HEK293 (cell line): Measurements from ENCODE around the gene FMO1.
"Not testable (repeated sequence)": the region's sequence is repeated elsewhere in the genome, so short reads cannot be mapped to it uniquely, and the experiment has no call there.

Source experiments
- CTCF ChIA-PET: fragments of 350-600 bp; formaldehyde crosslinking; extraction: SDS; loops from one replicate; lab custom pipeline; 2021; ENCODE audit warnings: antibody characterized with exemption; lab: Yijun Ruan, JAX
- POLR2A ChIA-PET: fragments of 300-600 bp; formaldehyde crosslinking; extraction: SDS; loops from one replicate; lab custom pipeline; 2020; ENCODE audit warnings: antibody characterized with exemption, inconsistent platforms; lab: Yijun Ruan, JAX
- H3K27ac ChIP-seq: fragments of 200-500 bp; sonication (Bioruptor generic); 2 replicates; pipeline ENCODE4 v1.5.1; 2014; ENCODE audit warnings: low read depth, low read length, control low read depth, inconsistent platforms; ENCODE audit errors: extremely low read depth
- H3K36me3 ChIP-seq, 2 experiments: fragments of 200-500 bp in 1 of 2; sonication (Bioruptor generic) in 1 of 2; 1 replicate in 1 of 2; 2 replicates in 1 of 2; pipeline ENCODE4 v1.5.1; 2014 to 2017; ENCODE audit warnings: inconsistent platforms in 2 of 2, low read length in 2 of 2; ENCODE audit not compliant: control insufficient read depth in 2 of 2, insufficient read depth in 1 of 2
- H3K4me1 ChIP-seq: fragments of 200-500 bp; sonication (Bioruptor generic); 2 replicates; pipeline ENCODE4 v1.5.1; 2014; ENCODE audit warnings: mild to moderate bottlenecking, low read length, inconsistent platforms; ENCODE audit not compliant: control insufficient read depth, insufficient read depth
- H3K4me3 ChIP-seq: 2 replicates; pipeline ENCODE4 v1.5.1; 2011; ENCODE audit warnings: low read depth, mild to moderate bottlenecking, control low read depth, low read length, moderate library complexity
- H3K9me3 ChIP-seq: fragments of 200-500 bp; sonication (Bioruptor generic); 2 replicates; pipeline ENCODE4 v1.5.1; 2014; ENCODE audit warnings: low read depth, low read length, inconsistent platforms; ENCODE audit not compliant: control insufficient read depth, insufficient read depth
- BCL11A ChIP-seq: fragments of 450-650 bp; formaldehyde crosslinking; IDR thresholded peaks from 2 replicates; pipeline ENCODE4 v1.5.1; 2016; ENCODE audit warnings: low read depth, missing biosample characterization, missing genetic modification characterization
- BCL11B ChIP-seq: fragments of 450-650 bp; formaldehyde crosslinking; IDR thresholded peaks from 2 replicates; pipeline ENCODE4 v1.5.1; 2016; ENCODE audit warnings: low read depth, missing biosample characterization, missing genetic modification characterization
- IKZF3 ChIP-seq: fragments of 450-650 bp; IDR thresholded peaks from 2 replicates; pipeline ENCODE4 v1.5.0; 2018; ENCODE audit warnings: missing biosample characterization, mild to moderate bottlenecking, missing genetic modification characterization, moderate library complexity
- KLF9 ChIP-seq: fragments of 450-650 bp; formaldehyde crosslinking; IDR thresholded peaks from 2 replicates; pipeline ENCODE4 v1.5.1; 2016; ENCODE audit warnings: missing biosample characterization, missing genetic modification characterization, low read depth
- OVOL3 ChIP-seq: fragments of 450-650 bp; formaldehyde crosslinking; IDR thresholded peaks from 2 replicates; pipeline ENCODE4 v1.5.1; 2016; ENCODE audit warnings: missing biosample characterization, missing genetic modification characterization
- SCRT1 ChIP-seq: fragments of 450-650 bp; formaldehyde crosslinking; IDR thresholded peaks from 2 replicates; pipeline ENCODE4 v1.5.1; 2016; ENCODE audit warnings: missing biosample characterization, missing genetic modification characterization, borderline replicate concordance
- TRIM28 ChIP-seq: IDR thresholded peaks from 2 replicates; pipeline ENCODE4 v1.6.1; 2011; ENCODE audit warnings: low read length, control low read depth, borderline replicate concordance
- ZIC2 ChIP-seq: fragments of 450-650 bp; formaldehyde crosslinking; IDR thresholded peaks from 2 replicates; pipeline ENCODE4 v1.5.1; 2016; ENCODE audit warnings: missing biosample characterization, missing genetic modification characterization
- ZNF138 ChIP-seq: fragments of 450-650 bp; formaldehyde crosslinking; IDR thresholded peaks from 2 replicates; pipeline ENCODE4 v1.5.1; 2016; ENCODE audit warnings: missing biosample characterization, missing genetic modification characterization, borderline replicate concordance
- ZNF175 ChIP-seq: fragments of 450-650 bp; formaldehyde crosslinking; IDR thresholded peaks from 2 replicates; pipeline ENCODE4 v1.5.1; 2016; ENCODE audit warnings: missing biosample characterization, missing genetic modification characterization
- ZNF221 ChIP-seq: fragments of 450-650 bp; formaldehyde crosslinking; IDR thresholded peaks from 2 replicates; pipeline ENCODE4 v1.5.1; 2017; ENCODE audit warnings: missing biosample characterization, missing genetic modification characterization, borderline replicate concordance
- ZNF274 ChIP-seq, 2 experiments: fragments of 200-500 bp in 1 of 2; fragments of 450-650 bp in 1 of 2; sonication (Bioruptor generic) in 1 of 2; formaldehyde crosslinking in 1 of 2; IDR thresholded peaks; 2 replicates each; pipeline versions ENCODE4 v1.5.1 to v1.6.1; 2014 to 2016; ENCODE audit warnings: borderline replicate concordance in 1 of 2, inconsistent platforms in 1 of 2, low read length in 1 of 2, missing biosample characterization in 1 of 2, missing genetic modification characterization in 1 of 2
- ZNF416 ChIP-seq: fragments of 450-650 bp; formaldehyde crosslinking; IDR thresholded peaks from 2 replicates; pipeline ENCODE4 v1.5.1; 2016; ENCODE audit warnings: missing biosample characterization, missing genetic modification characterization
- ZNF629 ChIP-seq: fragments of 450-650 bp; formaldehyde crosslinking; IDR thresholded peaks from 2 replicates; pipeline ENCODE4 v1.5.1; 2017; ENCODE audit warnings: missing biosample characterization, missing genetic modification characterization
- ZNF654 ChIP-seq: fragments of 450-650 bp; formaldehyde crosslinking; IDR thresholded peaks from 2 replicates; pipeline ENCODE4 v1.5.1; 2016; ENCODE audit warnings: low read depth, missing biosample characterization, missing genetic modification characterization
- ZNF658 ChIP-seq: fragments of 450-650 bp; formaldehyde crosslinking; IDR thresholded peaks from 2 replicates; pipeline ENCODE4; 2016; ENCODE audit warnings: missing biosample characterization, missing genetic modification characterization
- ZNF677 ChIP-seq: fragments of 450-650 bp; IDR thresholded peaks from 2 replicates; pipeline ENCODE4 v1.5.0; 2018; ENCODE audit warnings: missing biosample characterization, mild to moderate bottlenecking, missing genetic modification characterization, moderate library complexity
- ZNF692 ChIP-seq: fragments of 450-650 bp; formaldehyde crosslinking; IDR thresholded peaks from 2 replicates; pipeline ENCODE4 v1.5.1; 2016; ENCODE audit warnings: missing biosample characterization, missing genetic modification characterization
- ZNF830 ChIP-seq: fragments of 450-650 bp; IDR thresholded peaks from 2 replicates; pipeline ENCODE4 v1.5.0; 2018; ENCODE audit warnings: missing biosample characterization, missing genetic modification characterization, low read depth, mild to moderate bottlenecking, moderate library complexity
- TF ChIP-seq, protein P1 (sequence below): fragments of 450-650 bp; formaldehyde crosslinking; IDR thresholded peaks from 2 replicates; pipeline ENCODE4 v1.5.1; 2016; ENCODE audit warnings: missing biosample characterization, missing genetic modification characterization
- TF ChIP-seq, protein P2 (sequence below): fragments of 450-650 bp; formaldehyde crosslinking; IDR thresholded peaks from 2 replicates; pipeline ENCODE4 v1.5.1; 2017; ENCODE audit warnings: missing biosample characterization, missing genetic modification characterization

Gene FMO1

DNA sequence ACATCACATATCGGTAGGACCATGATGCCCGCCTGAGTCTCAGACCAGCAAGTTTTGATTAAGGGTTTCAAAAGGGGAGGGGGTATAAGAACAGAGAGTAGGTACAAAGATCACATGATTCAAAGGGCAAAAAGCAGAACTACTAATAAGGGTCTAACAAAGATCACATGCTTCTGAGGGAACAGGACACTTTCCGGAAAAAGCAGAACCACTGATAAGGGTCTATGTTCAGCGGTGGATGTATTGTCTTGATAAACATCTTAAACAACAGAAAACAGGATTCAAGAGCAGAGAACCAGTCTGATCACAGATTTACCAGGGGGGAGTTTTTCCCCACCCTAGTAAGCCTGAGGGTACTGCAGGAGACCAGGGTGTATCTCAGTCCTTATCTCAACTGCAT lies 12.1 kb upstream of the FMO1 start:
- H3K36me3 ChIP-seq, POLR2A ChIA-PET, H3K4me1 ChIP-seq, H3K9me3 ChIP-seq, H3K4me3 ChIP-seq, H3K27ac ChIP-seq: not testable (repeated sequence)
- CTCF ChIA-PET, result interaction anchor here (1.0 to 2.6 kb wide), 2 partner anchors 10 to 269 kb away, joined by 3 to 11 read pairs; no protein-coding TSS in a partner anchor

DNA sequence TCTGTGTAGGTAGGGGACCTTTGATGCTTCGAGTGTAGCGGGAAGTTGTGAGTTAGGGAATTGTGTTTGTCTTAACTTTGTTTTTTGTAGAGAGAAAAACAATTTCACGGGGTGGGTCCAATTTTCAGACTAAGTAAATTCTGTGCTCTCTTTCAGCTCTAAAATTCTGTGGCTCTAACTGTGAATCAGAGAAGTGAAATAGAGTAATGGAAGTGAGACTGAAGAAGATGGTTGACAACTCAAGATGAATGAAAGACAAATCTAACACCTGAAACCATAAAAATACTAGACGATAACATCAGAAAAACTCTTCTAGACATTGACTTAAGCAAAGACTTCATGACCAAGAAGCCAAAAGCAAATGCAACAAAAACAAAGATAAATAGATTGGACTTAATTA lies 4.4 kb upstream of the FMO1 start:
- H3K4me3 ChIP-seq, result no peak overlapping the region
- no peaks in the 10 kb centered on the region for H3K9me3 ChIP-seq
- ChIA-PET CTCF (interaction anchor here (0.6 to 1.8 kb wide), 5 partner anchors 10 to 70 kb away, joined by 3 to 6 read pairs (median 4); partner anchors contain the start of gene FMO4), POLR2A (no interaction called here)
- H3K4me1 ChIP-seq, result no peaks in the 10 kb centered on the region
- H3K36me3 ChIP-seq, result no peaks in the 10 kb centered on the region
- H3K27ac ChIP-seq, result no peak overlapping the region
- TF ChIP-seq SCRT1 (no peak), ZNF692 (tag by site-specific recombination) (no peak), ZNF677 (no peak), ZNF416 (tag by site-specific recombination) (no peak), ZIC2 (tag by site-specific recombination) (no peak)

GRCh38 chr1:171245458-171246064 lies 2.7 kb upstream of the FMO1 start:
- H3K9me3 ChIP-seq, result no peaks in the 10 kb centered on the region
- no peaks in the 10 kb centered on the region for H3K36me3 ChIP-seq
- ChIA-PET POLR2A (no interaction called here), CTCF (interaction anchor here (0.6 to 5.1 kb wide), 24 partner anchors 9 to 241 kb away, joined by 3 to 41 read pairs (median 4); partner anchors contain the start of gene FMO4)
- TF ChIP-seq ZNF274 (IDR thresholded peaks at IDR 0.05; ENCODE audit: low read length) (no peak), ZNF274 (tag by site-specific recombination; IDR thresholded peaks at IDR 0.05; ENCODE audit: borderline replicate concordance) (no peak), ZNF629 (tag by site-specific recombination) (no peak), ZNF221 (tag by site-specific recombination) (no peak), ZNF658 (tag by site-specific recombination) (no peak), TRIM28 (no peak), OVOL3 (tag by site-specific recombination) (no peak), ZNF830 (no peak), IKZF3 (no peak), BCL11A (tag by site-specific recombination) (no peak), ZNF138 (tag by site-specific recombination) (no peak), ZNF654 (tag by site-specific recombination) (0 out of 2 replicates have a peak, but pooled peaks have one; percentile 11), ZNF175 (no peak), BCL11B (tag by site-specific recombination) (no peak), KLF9 (tag by site-specific recombination) (no peak)
- TF ChIP-seq, protein P1, sequence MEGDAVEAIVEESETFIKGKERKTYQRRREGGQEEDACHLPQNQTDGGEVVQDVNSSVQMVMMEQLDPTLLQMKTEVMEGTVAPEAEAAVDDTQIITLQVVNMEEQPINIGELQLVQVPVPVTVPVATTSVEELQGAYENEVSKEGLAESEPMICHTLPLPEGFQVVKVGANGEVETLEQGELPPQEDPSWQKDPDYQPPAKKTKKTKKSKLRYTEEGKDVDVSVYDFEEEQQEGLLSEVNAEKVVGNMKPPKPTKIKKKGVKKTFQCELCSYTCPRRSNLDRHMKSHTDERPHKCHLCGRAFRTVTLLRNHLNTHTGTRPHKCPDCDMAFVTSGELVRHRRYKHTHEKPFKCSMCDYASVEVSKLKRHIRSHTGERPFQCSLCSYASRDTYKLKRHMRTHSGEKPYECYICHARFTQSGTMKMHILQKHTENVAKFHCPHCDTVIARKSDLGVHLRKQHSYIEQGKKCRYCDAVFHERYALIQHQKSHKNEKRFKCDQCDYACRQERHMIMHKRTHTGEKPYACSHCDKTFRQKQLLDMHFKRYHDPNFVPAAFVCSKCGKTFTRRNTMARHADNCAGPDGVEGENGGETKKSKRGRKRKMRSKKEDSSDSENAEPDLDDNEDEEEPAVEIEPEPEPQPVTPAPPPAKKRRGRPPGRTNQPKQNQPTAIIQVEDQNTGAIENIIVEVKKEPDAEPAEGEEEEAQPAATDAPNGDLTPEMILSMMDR (tag by site-specific recombination), result 0 out of 2 replicates have a peak, but pooled peaks have one; percentile 26
- TF ChIP-seq, protein P2, sequence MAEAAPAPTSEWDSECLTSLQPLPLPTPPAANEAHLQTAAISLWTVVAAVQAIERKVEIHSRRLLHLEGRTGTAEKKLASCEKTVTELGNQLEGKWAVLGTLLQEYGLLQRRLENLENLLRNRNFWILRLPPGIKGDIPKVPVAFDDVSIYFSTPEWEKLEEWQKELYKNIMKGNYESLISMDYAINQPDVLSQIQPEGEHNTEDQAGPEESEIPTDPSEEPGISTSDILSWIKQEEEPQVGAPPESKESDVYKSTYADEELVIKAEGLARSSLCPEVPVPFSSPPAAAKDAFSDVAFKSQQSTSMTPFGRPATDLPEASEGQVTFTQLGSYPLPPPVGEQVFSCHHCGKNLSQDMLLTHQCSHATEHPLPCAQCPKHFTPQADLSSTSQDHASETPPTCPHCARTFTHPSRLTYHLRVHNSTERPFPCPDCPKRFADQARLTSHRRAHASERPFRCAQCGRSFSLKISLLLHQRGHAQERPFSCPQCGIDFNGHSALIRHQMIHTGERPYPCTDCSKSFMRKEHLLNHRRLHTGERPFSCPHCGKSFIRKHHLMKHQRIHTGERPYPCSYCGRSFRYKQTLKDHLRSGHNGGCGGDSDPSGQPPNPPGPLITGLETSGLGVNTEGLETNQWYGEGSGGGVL, result no peak
- no peak overlapping the region for H3K27ac ChIP-seq
- no peaks in the 10 kb centered on the region for H3K4me1 ChIP-seq
- no peak overlapping the region for H3K4me3 ChIP-seq
